ENCODE measurements around the gene ITPKC.

DNA sequence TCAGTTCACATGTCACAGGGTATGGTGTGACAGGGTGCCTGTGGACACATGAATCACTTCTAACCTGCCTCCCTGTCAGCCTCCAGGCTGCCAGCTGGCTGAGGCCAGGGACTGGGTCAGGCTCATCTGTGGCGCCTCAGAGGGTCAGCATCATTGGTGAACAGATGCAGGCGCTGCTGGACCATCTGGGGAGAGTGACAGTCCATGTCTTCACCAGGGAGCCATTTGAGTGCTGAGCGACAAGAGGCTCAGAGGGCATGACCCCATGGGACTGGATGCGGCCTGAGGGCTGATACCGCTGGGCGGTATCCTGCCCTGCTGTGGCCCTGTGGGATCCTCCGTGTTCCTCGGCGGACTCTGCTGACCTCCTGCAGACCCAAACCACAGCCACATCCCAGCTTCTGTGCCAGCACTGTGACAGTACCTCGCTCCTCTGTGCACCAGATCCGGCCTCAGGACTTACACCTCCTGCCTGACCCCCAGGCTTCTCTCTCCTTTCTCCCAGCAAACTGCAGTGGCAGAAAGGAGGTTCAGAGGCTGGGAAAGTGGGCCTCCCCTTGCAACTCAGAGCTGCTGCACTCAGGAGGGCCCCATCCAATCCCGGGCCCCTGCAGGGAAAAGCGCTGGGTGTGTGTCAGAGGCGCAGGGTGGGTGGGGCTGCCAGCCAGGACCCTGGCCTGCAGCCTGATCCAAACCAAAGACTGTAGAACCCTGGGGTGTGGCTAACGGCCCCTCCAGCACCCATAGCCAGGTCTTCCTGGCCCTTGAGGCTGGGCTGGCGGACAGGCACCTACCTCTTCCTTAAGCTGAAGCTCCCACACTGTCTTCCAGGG lies 23.2 kb downstream of the ITPKC start:
- TF ChIP-seq, protein P1, sequence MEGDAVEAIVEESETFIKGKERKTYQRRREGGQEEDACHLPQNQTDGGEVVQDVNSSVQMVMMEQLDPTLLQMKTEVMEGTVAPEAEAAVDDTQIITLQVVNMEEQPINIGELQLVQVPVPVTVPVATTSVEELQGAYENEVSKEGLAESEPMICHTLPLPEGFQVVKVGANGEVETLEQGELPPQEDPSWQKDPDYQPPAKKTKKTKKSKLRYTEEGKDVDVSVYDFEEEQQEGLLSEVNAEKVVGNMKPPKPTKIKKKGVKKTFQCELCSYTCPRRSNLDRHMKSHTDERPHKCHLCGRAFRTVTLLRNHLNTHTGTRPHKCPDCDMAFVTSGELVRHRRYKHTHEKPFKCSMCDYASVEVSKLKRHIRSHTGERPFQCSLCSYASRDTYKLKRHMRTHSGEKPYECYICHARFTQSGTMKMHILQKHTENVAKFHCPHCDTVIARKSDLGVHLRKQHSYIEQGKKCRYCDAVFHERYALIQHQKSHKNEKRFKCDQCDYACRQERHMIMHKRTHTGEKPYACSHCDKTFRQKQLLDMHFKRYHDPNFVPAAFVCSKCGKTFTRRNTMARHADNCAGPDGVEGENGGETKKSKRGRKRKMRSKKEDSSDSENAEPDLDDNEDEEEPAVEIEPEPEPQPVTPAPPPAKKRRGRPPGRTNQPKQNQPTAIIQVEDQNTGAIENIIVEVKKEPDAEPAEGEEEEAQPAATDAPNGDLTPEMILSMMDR (conservative IDR thresholded peaks at IDR 0.05; ENCODE audit: low read length), result no peak
- no peak for TF ChIP-seq EZH2phosphoT487 (IDR thresholded peaks at IDR 0.05; ENCODE audit: borderline replicate concordance)
